Measurements from ENCODE around the gene FMO2.

Gene FMO2

GRCh38 chr1:171174560-171175294 lies 10.4 kb upstream of the FMO2 start:
- no peak for DNase-seq (ENCODE audit: low read depth in 2 of 2)

DNA sequence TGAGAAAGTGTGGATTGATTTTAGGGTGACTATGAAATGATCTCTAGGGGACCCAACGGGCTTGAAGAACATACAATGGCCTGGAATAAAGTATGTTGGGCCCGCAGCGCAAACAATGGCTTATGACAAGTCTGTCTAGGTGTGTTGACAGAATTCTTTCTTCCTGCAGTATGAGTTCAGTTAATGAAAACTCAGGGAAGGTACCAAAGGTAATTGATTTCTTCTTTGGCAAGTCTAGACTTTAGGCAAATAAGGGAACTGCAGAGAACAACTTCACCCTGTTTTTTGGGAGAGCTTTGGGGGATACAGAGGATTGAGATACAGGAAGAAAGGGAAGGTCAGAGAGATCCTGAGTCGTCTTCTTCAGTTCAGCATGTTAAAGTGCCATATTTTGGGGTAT lies 7.8 kb upstream of the FMO2 start:
- DNase-seq (ENCODE audit: low read depth in 2 of 2), result no peak

GRCh38 chr1:171179318-171180227 lies 5.5 kb upstream of the FMO2 start:
- no peak for DNase-seq (ENCODE audit: low read depth in 2 of 2)

- DNase-seq (ENCODE audit: low read depth in 2 of 2), result no peak
Measured at GRCh38 chr1:171180670-171181069, 4.4 kb upstream of the FMO2 start.

GRCh38 chr1:171188388-171189266 lies 3.5 kb downstream of the FMO2 start:
- peak in 1 of 2 donors; percentile 1 for DNase-seq (ENCODE audit: low read depth in 2 of 2)

DNA sequence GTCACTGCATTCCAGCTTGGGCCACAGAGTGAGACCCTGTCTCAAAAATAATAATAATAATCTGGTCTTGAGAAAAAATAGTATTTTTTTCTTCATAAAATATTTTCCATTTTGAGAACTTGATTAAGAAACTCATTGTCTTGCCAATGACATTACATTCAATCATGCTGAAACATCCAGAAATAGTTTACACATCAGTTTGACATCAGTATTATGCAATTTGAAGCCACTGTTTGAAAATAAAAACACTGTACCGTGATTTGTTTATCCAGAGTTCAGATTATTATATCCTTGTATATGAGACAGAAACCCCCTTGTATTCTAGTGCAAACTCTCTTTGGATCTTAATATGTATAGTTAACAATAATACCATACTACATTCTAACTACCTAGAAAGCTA lies 6.9 kb downstream of the FMO2 start:
- no peak for DNase-seq (ENCODE audit: low read depth in 2 of 2)

DNA sequence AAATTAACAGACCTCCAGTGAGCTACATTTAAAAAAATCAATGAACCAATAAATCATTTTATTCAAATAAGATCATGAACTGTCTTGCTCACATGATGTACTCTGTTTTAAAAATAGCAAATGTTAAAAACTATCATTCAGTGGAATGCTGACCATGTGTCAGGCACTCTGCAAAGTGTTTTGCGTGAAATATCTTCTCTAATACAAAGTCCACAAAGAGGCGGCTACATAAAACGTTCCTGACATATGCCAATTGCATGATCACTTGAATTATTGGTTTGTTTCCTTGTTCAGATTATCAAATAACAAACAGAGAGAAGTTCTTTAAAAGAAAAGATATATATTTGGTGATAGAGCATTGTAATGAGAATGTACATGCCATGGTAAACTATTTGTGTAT lies 10.7 kb downstream of the FMO2 start:
- DNase-seq (ENCODE audit: low read depth in 2 of 2), result no peak

GRCh38 chr1:171196351-171196750 lies 11.3 kb downstream of the FMO2 start:
- no peak for DNase-seq (ENCODE audit: low read depth in 2 of 2)

DNA sequence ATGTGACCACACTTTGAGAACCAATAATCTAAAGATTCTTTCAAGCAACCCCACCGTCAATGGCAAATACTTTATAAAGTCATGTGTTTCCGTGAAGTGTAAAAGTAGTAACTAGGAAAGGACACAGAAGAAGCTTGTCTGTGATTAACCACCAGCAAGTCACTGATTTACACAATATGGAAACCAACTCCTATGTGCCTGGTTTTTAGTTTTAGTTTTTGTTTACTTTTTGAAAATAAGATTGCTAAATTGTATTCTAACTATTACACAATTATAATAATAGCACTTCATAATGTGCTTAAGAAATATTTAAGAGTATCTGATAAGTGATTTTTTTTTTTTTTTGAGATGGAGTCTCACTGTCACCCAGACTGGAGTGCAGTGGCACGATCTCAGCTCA lies 13.0 kb downstream of the FMO2 start:
- DNase-seq (ENCODE audit: low read depth in 2 of 2), result no peak

DNA sequence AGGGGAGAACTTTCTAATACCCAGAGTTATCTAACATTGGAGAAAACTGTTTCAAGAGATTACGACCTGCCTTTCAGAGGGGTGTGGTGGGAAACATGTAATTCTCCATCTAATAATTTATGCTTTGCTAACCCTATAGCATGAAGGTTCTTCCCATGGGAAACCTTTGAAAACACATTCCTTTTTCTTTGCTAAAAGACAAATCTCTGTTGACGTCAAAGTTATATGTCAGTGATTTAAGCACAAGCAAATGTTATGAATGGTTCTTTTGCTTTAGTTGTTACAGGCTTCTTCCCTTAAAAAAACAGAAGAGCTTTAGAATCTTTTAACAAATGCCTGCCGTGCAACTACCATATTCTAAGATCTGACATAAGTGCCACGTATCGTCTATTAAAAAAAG lies 19.2 kb downstream of the FMO2 start:
- no peak for DNase-seq (ENCODE audit: low read depth in 2 of 2)

- no peak for DNase-seq (ENCODE audit: low read depth in 2 of 2)
Measured at GRCh38 chr1:171206204-171206977, 21.3 kb downstream of the FMO2 start.

DNA sequence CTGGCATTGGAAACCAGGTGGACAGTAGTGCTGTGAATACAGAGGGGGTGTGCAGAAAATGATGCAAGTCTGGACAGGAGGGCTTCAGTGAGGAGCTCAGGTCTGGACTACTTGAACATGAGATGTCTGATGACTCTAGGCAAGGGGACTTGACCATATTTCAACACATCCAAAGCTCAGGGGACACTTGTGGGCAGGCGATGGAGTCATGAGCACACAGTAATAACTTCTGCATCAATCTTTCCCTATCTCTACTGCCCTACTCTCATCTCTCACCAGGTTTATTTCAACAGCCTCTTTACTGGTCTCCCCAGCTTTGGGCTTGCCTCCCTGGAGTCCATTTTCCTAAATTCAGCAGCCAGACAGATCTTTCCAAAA lies 21.9 kb downstream of the FMO2 start:
- no peak for DNase-seq (ENCODE audit: low read depth in 2 of 2)

DNA sequence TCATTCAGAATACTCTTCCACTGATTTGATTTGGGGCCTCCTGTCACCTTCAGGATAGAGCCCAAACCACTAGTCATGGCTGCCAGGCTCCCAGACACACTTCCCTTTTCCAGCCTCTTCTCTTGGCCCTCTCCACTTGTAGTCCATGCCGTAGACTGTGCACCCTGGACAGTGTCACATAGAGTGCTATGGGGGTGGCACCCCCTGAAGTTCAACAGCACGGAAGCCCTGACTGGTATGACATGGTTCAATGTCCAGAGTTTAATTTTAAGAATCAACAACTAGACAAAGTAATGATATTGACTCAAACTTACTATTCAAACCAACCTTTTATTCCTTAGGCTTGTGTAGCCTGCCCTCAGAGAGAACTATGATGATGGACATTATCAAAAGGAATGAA lies 22.3 kb downstream of the FMO2 start:
- DNase-seq (ENCODE audit: low read depth in 2 of 2), result no peak

GRCh38 chr1:171210355-171210754 lies 25.3 kb downstream of the FMO2 start:
- no peak for DNase-seq (ENCODE audit: low read depth in 2 of 2)

- no peak for DNase-seq (ENCODE audit: low read depth in 2 of 2)
Measured at GRCh38 chr1:171212607-171213351, 27.7 kb downstream of the FMO2 start.

GRCh38 chr1:171213559-171214454 lies 28.7 kb downstream of the FMO2 start:
- no peak for DNase-seq (ENCODE audit: low read depth in 2 of 2)

GRCh38 chr1:171217658-171218443 lies 32.8 kb downstream of the FMO2 start:
- no peak for DNase-seq (ENCODE audit: low read depth in 2 of 2)

GRCh38 chr1:171218661-171219060 lies 33.6 kb downstream of the FMO2 start:
- no peak for DNase-seq (ENCODE audit: low read depth in 2 of 2)

All from stimulated activated CD8-positive, alpha-beta memory T cell treated with anti-CD3 and anti-CD28 coated beads, Interleukin-15, amount 100 ng/mL, for 48 hours (primary cell).